GM04503 (cell line): ENCODE data around the gene NUAK1.

Experiments
- DNase-seq: peaks from one replicate; pipeline ENCODE4 v3.0.0-alpha.2; 2012; ENCODE audit warnings: low read depth

The NUAK1 gene

GRCh38 chr12:106082216-106083175 is 56.3 kb downstream of the NUAK1 start:
- DNase-seq = no peak

- DNase-seq = no peak
Observed at GRCh38 chr12:106081606-106082005, 57.1 kb downstream of the NUAK1 start.

GRCh38 chr12:106080791-106081170 is 58.0 kb downstream of the NUAK1 start:
- DNase-seq = no peak

GRCh38 chr12:106080041-106080790 is 58.5 kb downstream of the NUAK1 start:
- peak; percentile 96 for DNase-seq

- DNase-seq = no peak
Observed at GRCh38 chr12:106079148-106079738, 59.5 kb downstream of the NUAK1 start.

DNA sequence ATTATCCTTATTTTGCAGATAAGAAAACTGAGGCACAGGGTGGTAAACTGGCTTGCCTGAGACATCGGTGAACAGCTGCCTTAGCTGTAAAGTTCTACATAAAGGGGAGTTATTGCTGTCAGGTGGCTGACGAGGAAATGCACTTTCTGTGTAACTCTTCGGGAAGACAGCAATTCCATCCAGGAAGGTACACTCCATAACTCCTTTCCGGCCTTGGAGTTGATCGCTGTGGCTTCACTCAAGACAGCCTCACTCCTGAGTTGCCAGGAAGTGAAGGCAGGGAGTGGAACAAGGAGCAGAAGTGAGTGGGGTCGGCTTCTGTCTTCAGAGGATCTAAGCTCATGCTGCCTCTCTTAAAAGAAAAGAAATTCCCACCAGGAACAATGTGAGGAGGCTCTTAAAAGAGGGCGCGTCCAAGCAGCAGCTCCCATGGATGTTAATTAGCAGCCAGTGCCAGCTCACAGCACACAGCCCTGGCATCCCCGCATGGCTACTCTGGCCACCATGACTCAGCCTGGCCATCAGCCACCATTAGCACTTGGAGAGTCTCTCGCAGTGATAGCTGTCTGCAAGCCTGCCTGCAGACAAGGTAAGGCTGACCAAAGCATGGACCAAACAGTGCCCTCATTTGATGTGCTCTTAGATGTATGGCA is 60.3 kb downstream of the NUAK1 start:
- peak; percentile 73 for DNase-seq

DNA sequence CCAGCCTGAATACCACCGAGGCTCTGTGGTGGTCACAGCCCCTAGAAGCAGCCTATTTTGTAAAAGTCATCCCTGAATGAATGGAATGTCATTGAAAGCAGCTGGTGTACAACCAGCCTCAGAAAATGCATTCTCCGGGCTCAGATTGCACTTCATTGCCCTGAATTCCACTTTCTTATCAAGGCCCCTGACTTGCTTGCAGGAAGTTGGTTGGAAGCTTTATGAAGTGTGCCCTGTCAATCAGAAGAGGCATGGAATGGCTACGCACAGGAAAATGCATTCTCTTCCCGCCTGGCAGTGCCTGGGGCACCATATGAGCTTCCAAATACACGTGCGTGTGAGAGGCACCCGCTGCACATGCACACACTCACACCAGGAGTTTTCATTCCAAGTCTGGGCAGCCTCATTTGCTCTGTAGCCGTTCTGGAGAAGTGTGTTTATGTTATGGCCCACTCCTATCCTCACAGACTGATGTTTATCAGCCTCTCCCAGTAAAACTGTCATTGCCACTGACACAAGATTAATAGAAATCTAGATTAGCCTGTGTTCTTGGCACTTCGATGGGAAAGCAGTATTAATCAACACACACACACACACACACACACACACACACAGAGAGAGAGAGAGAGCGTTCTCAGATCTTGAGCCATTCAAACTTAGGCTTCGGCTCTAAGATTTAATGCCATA is 63.9 kb downstream of the NUAK1 start:
- DNase-seq = no peak

GRCh38 chr12:106074361-106074705 is 64.4 kb downstream of the NUAK1 start:
- no peak for DNase-seq

DNA sequence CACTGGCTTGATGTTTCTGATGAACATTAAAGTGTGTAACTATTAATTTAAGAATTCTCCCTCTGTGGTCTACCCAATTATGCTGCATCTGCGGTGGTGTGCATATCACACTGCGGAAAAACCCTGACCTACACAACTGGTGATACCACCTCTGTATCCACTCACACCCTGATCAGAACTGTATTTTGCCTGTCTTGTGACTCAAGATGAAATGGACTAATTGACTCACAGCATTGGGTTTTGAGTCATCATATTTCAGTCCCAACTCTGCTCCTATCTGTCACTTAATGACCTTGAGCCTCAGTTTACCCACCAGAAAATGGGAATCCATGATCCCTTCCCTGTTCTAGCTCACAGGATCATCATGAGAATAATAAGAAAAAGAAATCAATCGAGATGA is 65.6 kb downstream of the NUAK1 start:
- no peak for DNase-seq

DNA sequence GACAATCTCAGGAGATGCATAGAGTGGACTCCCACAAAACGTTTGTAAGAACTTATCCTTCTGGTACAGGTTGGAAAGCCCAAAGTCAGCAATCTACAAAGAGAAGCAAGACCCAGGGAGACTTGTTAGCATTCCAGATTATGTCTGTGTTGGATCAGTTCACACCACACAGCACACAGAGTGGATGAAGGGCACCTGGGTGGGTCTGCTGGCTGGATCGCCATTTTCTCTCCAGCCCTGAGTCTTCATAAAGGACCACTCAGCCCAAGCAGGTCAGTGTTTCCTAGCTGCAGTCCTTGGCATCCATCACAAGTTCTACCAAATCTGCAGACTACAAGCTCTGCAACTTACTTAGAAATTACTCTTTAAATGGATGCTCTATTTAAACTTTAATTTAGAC is 66.0 kb downstream of the NUAK1 start:
- no peak for DNase-seq

- no peak for DNase-seq
Observed at GRCh38 chr12:106071686-106072085, 67.1 kb downstream of the NUAK1 start.

GRCh38 chr12:106070611-106071010 is 68.1 kb downstream of the NUAK1 start:
- DNase-seq = no peak

DNA sequence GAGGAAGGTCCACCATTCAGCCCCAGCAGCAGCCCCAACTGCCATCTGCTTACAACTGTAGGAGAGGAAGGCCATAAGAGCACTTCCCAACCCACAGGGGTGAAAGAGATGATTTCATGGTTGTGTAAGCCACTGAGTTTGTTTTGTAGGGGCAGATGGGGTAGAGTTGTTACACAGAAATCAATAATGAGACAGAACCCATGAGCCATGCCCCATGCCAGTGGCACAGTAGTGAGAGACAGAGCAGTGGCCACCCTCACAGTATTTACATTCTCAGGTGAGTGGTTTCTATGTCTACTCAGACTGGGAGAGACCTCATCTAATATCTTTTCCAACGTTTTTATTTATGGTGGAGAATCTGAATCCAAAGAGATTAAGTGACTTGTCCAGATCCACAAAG is 68.6 kb downstream of the NUAK1 start:
- no peak for DNase-seq

- no peak for DNase-seq
Observed at GRCh38 chr12:106068296-106068695, 70.5 kb downstream of the NUAK1 start.

GRCh38 chr12:106067606-106068205 is 71.0 kb downstream of the NUAK1 start:
- no peak for DNase-seq

DNA sequence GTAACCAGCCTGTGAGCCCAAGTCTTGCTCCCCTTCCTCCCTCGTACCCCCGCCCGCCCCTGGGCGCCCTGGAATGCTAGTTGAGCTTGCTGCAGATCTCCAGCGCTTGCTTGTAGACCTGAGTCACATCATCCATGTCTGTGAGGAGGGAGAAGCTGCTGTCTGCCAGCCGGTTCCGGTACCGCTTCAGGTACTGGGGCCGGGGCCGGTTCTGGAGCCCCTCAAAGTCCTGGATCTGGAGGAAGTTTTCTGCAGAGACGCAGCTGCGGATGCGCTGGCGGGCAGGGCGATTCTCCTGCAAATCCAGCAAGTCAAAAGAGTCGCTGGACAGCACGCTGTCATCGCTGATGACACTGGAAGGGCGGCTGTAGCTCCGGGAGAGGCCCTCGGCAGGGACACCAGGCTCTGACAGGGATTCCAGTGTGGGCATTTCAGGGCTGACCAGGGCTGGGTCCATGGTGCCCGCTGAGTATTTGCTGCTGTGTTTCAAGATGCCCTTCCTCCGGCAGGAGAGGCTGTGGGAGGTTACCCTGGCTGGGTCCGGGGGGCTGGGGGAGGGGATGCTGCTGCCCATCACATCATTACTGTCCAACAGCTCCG is 71.9 kb downstream of the NUAK1 start:
- no peak for DNase-seq

DNA sequence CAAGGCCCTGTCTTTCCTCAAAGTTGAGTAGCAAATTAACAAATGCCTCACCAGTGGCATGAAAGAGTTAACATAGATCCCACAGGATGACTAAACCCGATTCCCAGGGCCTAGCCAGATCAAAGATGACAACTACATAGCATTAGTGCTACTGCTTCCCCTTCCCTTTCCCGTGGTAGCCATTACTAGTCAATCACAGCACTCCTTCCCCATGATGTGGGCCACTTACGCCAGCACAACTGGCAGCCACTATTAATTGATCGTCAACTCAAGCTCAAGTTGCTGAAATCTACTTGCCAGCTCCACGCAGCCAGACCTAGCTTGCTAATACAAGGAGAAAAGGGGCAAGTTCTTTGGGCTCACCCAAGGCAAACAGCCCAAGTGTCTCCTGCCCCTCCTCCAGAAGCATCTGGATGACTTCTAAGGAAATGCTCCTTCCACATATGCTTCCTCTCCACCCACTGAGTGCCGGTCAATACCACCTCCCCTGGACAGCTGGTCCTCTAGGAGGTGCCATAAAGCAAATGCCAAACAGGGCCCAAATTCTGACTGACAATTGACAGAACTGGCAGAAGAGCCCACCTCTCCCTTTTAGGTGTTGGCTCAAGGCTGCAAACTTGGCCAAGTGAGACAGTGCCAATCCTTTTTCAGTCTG is 72.6 kb downstream of the NUAK1 start:
- DNase-seq = no peak

DNA sequence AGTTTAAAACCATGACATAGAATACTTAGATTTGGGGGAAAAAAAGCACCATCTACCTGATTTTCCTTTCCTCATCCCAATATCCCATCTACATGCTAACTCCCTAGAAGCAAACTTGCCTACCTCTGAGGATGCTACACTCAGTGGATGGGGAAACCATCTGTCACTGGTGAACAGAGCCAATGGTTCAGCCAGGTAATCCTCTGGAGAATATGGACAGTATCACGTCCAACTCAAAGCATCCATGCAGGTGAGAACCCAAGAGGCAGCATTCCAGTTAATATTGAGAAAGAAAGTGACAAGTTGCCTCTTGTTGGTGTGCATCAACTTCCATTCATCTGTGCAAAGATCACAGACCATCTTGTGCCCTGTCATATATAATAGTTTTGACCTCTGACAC is 73.2 kb downstream of the NUAK1 start:
- DNase-seq = no peak

DNA sequence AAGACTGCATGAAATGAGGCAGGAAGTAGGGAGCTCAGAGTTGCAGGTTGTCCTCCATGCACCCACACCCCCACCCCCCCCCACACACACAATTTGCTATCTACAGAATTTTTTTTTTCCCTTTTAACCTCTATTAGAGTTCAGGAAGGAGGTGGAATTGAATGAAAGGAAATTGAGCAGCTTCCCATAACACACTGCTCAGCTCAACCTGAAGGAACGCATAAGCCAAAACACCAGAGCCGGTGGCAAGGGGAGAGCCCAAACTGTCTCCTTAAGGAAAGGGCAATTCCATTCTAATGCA is 74.1 kb downstream of the NUAK1 start:
- no peak for DNase-seq

DNA sequence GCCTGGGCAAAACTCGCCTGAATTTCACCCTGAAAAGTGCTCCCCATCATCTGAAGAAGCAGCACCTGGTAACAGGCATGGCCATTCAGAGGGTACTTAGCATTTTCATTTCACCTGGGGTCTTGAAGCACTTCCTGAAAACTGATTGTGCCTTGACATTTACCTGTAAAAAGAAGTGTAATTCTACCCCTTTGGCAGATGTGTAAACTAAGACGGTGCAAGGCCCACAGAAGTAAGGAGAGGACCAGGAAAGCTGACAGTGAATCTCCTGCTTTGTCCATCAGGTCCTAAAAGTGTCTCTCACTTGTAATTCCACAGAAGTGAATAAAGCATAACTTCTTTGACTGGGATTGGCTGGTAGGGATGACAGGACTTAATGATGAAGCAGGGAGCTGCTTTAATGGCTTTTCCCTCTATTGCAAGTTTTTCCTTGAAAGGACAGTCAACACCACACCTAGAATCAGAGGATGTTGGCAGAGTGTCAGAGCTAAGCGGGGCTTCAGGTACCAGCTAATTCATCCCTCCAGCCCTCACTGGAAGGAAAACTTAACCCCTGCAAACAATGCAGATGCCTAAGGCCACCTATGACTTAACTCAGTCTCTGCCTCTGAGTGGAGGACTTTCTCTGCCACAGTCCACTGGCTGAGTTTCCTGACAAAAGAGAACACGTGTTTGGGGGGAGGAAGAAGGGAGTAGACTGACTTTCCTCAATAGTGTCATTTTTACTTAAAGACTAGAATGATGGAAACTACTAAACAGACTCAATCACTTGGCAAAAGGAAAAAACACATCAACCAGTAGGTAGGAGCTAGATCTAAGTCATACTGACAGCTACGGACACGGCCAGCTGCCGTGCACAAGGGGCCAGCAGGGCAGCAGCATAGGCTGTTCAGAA is 74.7 kb downstream of the NUAK1 start:
- DNase-seq = no peak
